A549 (cell line): ENCODE data around the gene BCL2L11.

ENCODE experiments used
- CTCF ChIP-seq: fragments of >200 bp; sonication (Bioruptor Twin); formaldehyde crosslinking; IDR thresholded peaks from 3 replicates; pipeline ENCODE4 v1.5.1; 2016
- POLR2A ChIP-seq: IDR thresholded peaks from 2 replicates; pipeline ENCODE4 v1.6.1; 2012; ENCODE audit warnings: mild to moderate bottlenecking, low read length
- RCOR1 ChIP-seq: fragments of 150-350 bp; IDR thresholded peaks from 2 replicates; pipeline ENCODE4 v1.6.1; 2014; ENCODE audit warnings: antibody characterized with exemption, low read length, low read depth

- TF ChIP-seq RCOR1 = no peak
- TF ChIP-seq CTCF = no peak
- no peak for TF ChIP-seq POLR2A
These were observed 24.5 kb downstream of the BCL2L11 start for GRCh38 chr2:111145103-111145760.
